Prostate gland (tissue), 2 donors: ENCODE measurements around the gene CNTNAP2.

Source experiments
- POLR2A ChIP-seq: fragments of 450-650 bp; IDR thresholded peaks from one replicate; pipeline ENCODE4 v1.6.1; 2016; ENCODE audit warnings: antibody characterized with exemption, mild to moderate bottlenecking
- POLR2AphosphoS5 ChIP-seq: sonication (generic); formaldehyde crosslinking; IDR thresholded peaks from one replicate; pipeline ENCODE4 v1.6.1; 2017; ENCODE audit warnings: antibody characterized with exemption
- TF ChIP-seq, protein P1 (sequence below), 4 experiments: fragments of 200-600 bp in 2 of 4; fragments of 450-650 bp in 2 of 4; sonication (generic) in 2 of 4; IDR thresholded peaks; 1 replicate in 3 of 4; 2 replicates in 1 of 4; pipeline ENCODE4 v1.5.1; 2016 to 2019; ENCODE audit warnings: antibody characterized with exemption in 4 of 4, mild to moderate bottlenecking in 2 of 4, moderate library complexity in 2 of 4

DNA sequence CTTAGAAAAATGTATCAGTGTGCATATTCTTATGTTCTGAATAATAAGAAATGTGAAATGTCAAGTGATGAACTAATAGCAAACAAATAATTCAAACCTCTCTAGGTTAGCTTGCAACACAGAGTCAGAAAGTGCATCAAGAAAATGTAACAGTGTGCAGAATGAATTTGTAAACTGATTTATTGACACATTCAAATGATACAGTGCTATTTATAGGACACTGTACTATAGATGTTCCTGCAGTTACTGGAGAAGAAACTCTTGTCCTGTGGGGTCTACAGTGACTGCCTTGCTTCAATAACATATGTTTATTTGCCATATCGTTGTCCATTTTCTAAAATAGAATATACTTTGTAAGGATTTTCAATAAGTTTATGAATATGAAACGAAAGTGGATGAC lies 639.0 kb downstream of the CNTNAP2 start:
- TF ChIP-seq POLR2A: no peak
- TF ChIP-seq, protein P1, sequence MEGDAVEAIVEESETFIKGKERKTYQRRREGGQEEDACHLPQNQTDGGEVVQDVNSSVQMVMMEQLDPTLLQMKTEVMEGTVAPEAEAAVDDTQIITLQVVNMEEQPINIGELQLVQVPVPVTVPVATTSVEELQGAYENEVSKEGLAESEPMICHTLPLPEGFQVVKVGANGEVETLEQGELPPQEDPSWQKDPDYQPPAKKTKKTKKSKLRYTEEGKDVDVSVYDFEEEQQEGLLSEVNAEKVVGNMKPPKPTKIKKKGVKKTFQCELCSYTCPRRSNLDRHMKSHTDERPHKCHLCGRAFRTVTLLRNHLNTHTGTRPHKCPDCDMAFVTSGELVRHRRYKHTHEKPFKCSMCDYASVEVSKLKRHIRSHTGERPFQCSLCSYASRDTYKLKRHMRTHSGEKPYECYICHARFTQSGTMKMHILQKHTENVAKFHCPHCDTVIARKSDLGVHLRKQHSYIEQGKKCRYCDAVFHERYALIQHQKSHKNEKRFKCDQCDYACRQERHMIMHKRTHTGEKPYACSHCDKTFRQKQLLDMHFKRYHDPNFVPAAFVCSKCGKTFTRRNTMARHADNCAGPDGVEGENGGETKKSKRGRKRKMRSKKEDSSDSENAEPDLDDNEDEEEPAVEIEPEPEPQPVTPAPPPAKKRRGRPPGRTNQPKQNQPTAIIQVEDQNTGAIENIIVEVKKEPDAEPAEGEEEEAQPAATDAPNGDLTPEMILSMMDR (IDR thresholded peaks at IDR 0.05): no peak
- TF ChIP-seq POLR2AphosphoS5: no peak
